A673 (cell line): ENCODE results near the gene DPYD.

Source experiments
- EZH2 ChIP-seq: fragments of 200-600 bp; sonication (generic); IDR thresholded peaks from 2 replicates; pipeline ENCODE4 v1.6.1; 2017; ENCODE audit warnings: borderline replicate concordance, low read depth, mild to moderate bottlenecking, mixed read lengths, antibody characterized with exemption, low read length; ENCODE audit not compliant: poor library complexity, severe bottlenecking
- TF ChIP-seq, protein P1 (sequence below): fragments of 300-800, 200-600 bp; sonication (generic); conservative IDR thresholded peaks from 2 replicates; pipeline ENCODE4 v1.5.1; 2017; ENCODE audit warnings: low read depth, mild to moderate bottlenecking, antibody characterized with exemption, low read length, moderate library complexity, mixed read lengths

DNA sequence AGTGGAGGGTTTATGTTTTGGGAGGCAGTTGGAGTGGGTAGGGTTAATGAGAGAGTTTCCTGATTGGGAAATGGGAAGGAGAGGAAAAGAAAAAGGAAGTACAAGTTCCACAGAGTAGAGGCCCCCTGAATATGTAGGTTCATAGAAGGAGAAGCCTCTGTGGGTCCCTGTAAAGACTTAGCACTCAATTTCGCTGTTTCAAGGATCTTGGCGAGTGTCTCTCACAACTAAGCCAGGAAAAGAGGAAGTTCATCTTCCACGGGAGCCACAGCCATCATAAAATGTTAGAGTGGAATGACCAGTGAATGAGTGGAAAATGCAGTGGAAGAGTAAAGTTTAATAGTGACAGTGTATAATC lies 17.4 kb upstream of the DPYD start:
- TF ChIP-seq, protein P1, sequence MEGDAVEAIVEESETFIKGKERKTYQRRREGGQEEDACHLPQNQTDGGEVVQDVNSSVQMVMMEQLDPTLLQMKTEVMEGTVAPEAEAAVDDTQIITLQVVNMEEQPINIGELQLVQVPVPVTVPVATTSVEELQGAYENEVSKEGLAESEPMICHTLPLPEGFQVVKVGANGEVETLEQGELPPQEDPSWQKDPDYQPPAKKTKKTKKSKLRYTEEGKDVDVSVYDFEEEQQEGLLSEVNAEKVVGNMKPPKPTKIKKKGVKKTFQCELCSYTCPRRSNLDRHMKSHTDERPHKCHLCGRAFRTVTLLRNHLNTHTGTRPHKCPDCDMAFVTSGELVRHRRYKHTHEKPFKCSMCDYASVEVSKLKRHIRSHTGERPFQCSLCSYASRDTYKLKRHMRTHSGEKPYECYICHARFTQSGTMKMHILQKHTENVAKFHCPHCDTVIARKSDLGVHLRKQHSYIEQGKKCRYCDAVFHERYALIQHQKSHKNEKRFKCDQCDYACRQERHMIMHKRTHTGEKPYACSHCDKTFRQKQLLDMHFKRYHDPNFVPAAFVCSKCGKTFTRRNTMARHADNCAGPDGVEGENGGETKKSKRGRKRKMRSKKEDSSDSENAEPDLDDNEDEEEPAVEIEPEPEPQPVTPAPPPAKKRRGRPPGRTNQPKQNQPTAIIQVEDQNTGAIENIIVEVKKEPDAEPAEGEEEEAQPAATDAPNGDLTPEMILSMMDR, result no peak
- no peak for TF ChIP-seq EZH2
